Ishikawa (cell line): Measurements from ENCODE around the gene FADS2.

Experiments
- TAF1 ChIP-seq: IDR thresholded peaks from 2 replicates; pipeline ENCODE4 v1.6.1; 2012; ENCODE audit warnings: low read depth, mild to moderate bottlenecking
- TF ChIP-seq, protein P1 (sequence below): IDR thresholded peaks from 2 replicates; pipeline ENCODE4 v1.6.1; 2012; ENCODE audit warnings: low read depth, mild to moderate bottlenecking

DNA sequence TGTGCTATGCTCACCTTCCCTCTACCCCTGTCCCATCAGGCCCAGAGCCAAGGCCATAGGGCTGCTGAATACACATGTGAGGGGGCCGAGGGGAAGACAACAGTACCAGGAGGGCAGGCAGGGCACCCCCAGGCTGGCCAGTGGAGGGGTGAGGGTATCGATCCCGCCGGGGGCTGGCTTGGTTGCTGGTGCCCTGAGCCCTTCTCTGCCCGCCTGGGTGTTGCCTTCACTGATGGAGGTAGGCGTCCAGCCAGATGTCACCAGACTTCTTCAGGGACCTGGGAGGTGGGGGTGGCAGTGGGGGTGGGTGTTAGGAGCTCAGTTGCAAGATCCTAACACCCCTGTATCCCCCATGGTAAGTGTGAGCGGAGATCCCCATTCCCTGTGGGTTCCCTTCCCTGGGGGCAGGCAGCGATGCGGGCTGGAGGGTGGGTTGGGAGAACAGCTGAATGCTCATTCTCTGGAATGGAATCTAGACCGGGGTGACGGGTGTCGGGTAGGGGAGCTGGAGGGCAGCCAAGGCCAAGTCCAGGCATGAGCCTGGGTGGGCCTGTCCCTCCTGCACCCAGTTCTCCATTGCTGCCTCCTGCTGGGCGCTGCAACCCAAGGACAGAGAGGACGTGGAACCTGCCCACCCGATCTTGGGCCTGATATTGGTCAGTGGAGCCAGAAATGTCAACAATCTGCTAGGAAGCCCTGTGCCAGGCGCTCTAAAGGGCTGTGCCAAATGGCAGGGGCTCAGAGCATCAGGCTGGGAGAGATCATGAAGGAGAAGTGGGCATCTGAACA is 45.7 kb downstream of the FADS2 start:
- TF ChIP-seq TAF1: no peak
- TF ChIP-seq, protein P1, sequence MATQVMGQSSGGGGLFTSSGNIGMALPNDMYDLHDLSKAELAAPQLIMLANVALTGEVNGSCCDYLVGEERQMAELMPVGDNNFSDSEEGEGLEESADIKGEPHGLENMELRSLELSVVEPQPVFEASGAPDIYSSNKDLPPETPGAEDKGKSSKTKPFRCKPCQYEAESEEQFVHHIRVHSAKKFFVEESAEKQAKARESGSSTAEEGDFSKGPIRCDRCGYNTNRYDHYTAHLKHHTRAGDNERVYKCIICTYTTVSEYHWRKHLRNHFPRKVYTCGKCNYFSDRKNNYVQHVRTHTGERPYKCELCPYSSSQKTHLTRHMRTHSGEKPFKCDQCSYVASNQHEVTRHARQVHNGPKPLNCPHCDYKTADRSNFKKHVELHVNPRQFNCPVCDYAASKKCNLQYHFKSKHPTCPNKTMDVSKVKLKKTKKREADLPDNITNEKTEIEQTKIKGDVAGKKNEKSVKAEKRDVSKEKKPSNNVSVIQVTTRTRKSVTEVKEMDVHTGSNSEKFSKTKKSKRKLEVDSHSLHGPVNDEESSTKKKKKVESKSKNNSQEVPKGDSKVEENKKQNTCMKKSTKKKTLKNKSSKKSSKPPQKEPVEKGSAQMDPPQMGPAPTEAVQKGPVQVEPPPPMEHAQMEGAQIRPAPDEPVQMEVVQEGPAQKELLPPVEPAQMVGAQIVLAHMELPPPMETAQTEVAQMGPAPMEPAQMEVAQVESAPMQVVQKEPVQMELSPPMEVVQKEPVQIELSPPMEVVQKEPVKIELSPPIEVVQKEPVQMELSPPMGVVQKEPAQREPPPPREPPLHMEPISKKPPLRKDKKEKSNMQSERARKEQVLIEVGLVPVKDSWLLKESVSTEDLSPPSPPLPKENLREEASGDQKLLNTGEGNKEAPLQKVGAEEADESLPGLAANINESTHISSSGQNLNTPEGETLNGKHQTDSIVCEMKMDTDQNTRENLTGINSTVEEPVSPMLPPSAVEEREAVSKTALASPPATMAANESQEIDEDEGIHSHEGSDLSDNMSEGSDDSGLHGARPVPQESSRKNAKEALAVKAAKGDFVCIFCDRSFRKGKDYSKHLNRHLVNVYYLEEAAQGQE: no peak
